NOMO-1 (cell line): ENCODE measurements around the gene UBA1.

Experiments used
- DNase-seq, 2 experiments: peaks; one replicate each; lab custom pipeline; 2025; ENCODE audit not compliant: unreplicated experiment in 2 of 2; lab: John Stamatoyannopoulos, UW

UBA1 gene

GRCh38 chrX:47227334-47227583 lies 33.6 kb downstream of the UBA1 start:
- no peak for DNase-seq

- DNase-seq, result no peak
These were observed 35.1 kb downstream of the UBA1 start for GRCh38 chrX:47228550-47229270.

- no peak for DNase-seq
These were observed 35.8 kb downstream of the UBA1 start for GRCh38 chrX:47229427-47229826.

GRCh38 chrX:47230136-47230868 lies 36.7 kb downstream of the UBA1 start:
- DNase-seq, result no peak

- DNase-seq, result no peak
These were observed 37.5 kb downstream of the UBA1 start for GRCh38 chrX:47231167-47231566.

- DNase-seq, result no peak
These were observed 38.7 kb downstream of the UBA1 start for GRCh38 chrX:47232197-47232802.

GRCh38 chrX:47232803-47233332 lies 39.2 kb downstream of the UBA1 start, which contains the start of gene USP11:
Gene USP11 (plus strand): TSS chrX:47233009. CDS start chrX:47233044, 35 bp downstream.
- DNase-seq, result peak; percentile 17 to 32

GRCh38 chrX:47233333-47234113 lies 39.9 kb downstream of the UBA1 start:
- peak; percentile 93 to 94 for DNase-seq

- DNase-seq, result peak in 1 of 2 experiments; percentile 2
These were observed 41.0 kb downstream of the UBA1 start for GRCh38 chrX:47234583-47234982.

GRCh38 chrX:47235691-47236103 lies 42.1 kb downstream of the UBA1 start:
- no peak for DNase-seq

- DNase-seq, result no peak
These were observed 45.6 kb downstream of the UBA1 start for GRCh38 chrX:47239199-47239598.

- no peak for DNase-seq
These were observed 46.4 kb downstream of the UBA1 start for GRCh38 chrX:47239898-47240545.

GRCh38 chrX:47240619-47241018 lies 47.0 kb downstream of the UBA1 start:
- DNase-seq, result no peak

GRCh38 chrX:47241201-47242011 lies 47.8 kb downstream of the UBA1 start:
- DNase-seq, result no peak

GRCh38 chrX:47242321-47242720 lies 48.7 kb downstream of the UBA1 start:
- DNase-seq, result no peak

GRCh38 chrX:47243351-47243750 lies 49.7 kb downstream of the UBA1 start:
- DNase-seq, result no peak

GRCh38 chrX:47244676-47245075 lies 51.0 kb downstream of the UBA1 start:
- no peak for DNase-seq

- no peak for DNase-seq
These were observed 51.5 kb downstream of the UBA1 start for GRCh38 chrX:47245156-47245555.

- no peak for DNase-seq
These were observed 53.8 kb downstream of the UBA1 start for GRCh38 chrX:47247206-47247998.
